ENCODE results near the gene UBE2D3.

Gene UBE2D3

GRCh38 chr4:102825261-102826091, 1.9 kb downstream of the UBE2D3 start:
- peak overlapping the region; percentile 99 for H3K27ac ChIP-seq (ENCODE audit: low read depth, low read length)
- DNase-seq: peak; percentile 62 to 83
- H3K79me2 ChIP-seq (ENCODE audit: control insufficient read depth, insufficient read depth, low read length, poor library complexity): peaks cover 20% of the 10 kb centered on the region
- H3K4me2 ChIP-seq (ENCODE audit: low read length): peak overlapping the region; percentile 46
- peaks cover 0 to 4% of the 10 kb centered on the region in 2 experiments for H3K4me1 ChIP-seq (ENCODE audit: control insufficient read depth in 1 of 2, insufficient read depth in 2 of 2, low read length in 2 of 2)
- no peaks in the 10 kb centered on the region for H3K36me3 ChIP-seq (ENCODE audit: control insufficient read depth in 1 of 2, insufficient read depth in 2 of 2, low read length in 2 of 2)
- H2BK5ac ChIP-seq (ENCODE audit: low read depth, low read length, poor library complexity): peak overlapping the region; percentile 87
- peak overlapping the region; percentile 9 for H2AK5ac ChIP-seq (ENCODE audit: low read length)
- no peak overlapping the region for H2BK120ac ChIP-seq (ENCODE audit: insufficient read depth, low read length, poor library complexity)
- peak overlapping the region; percentile 51 for H3K18ac ChIP-seq (ENCODE audit: low read length)
- H3K9ac ChIP-seq (ENCODE audit: low read length): peak overlapping the region; percentile 100
- H3K4me3 ChIP-seq (ENCODE audit: low read depth, low read length): peak overlapping the region; percentile 92
- H4K91ac ChIP-seq (ENCODE audit: low read depth, low read length): peak overlapping the region; percentile 19
- H4K8ac ChIP-seq (ENCODE audit: low read depth, low read length): peak overlapping the region; percentile 83
- no peak overlapping the region for H3K23ac ChIP-seq (ENCODE audit: low read length)
- H3K14ac ChIP-seq (ENCODE audit: low read length): peak overlapping the region; percentile 39
- H3K27me3 ChIP-seq (ENCODE audit: insufficient read depth, low read length): no peaks in the 10 kb centered on the region
- peak overlapping the region; percentile 93 for H3K4ac ChIP-seq (ENCODE audit: low read depth, low read length)
- H3K79me1 ChIP-seq (ENCODE audit: low read length): peaks cover 25% of the 10 kb centered on the region
- no CpG with 5 or more reads among the region's 23 CpGs for WGBS (ENCODE audit: extremely low coverage, insufficient coverage, insufficient read length)
- H2BK12ac ChIP-seq (ENCODE audit: low read length): no peak overlapping the region
- no peaks in the 10 kb centered on the region for H3K9me3 ChIP-seq (ENCODE audit: insufficient read depth, low read depth, low read length)
- H4K12ac ChIP-seq (ENCODE audit: low read depth, low read length): no peak overlapping the region
- H2AFZ ChIP-seq (ENCODE audit: insufficient read depth, low read length, poor library complexity): no peak overlapping the region

DNA sequence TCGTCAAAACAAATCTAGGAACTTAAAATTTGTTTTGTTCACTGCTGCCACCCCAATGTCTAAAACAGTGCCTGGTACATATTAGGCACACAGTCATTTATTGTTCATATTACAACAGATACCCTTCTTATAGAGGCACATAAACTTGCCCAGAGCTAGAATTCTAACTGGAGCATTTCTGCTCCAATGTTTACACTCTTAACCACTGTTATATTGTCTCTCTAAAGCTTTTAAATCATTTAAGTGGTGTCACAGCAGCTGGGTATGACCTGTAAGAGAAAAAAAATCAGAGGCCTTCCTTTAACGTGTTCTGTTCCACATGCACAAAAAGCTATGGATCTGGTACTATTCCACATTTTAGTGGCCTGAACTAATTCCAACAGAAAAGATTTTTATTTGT, 3.0 kb downstream of the UBE2D3 start:
- peak overlapping the region; percentile 77 for H3K4me2 ChIP-seq (ENCODE audit: low read length)
- no peak overlapping the region for H3K14ac ChIP-seq (ENCODE audit: low read length)
- H3K27me3 ChIP-seq (ENCODE audit: insufficient read depth, low read length): no peaks in the 10 kb centered on the region
- no peak overlapping the region for H2AK5ac ChIP-seq (ENCODE audit: low read length)
- H3K27ac ChIP-seq (ENCODE audit: low read depth, low read length): no peak overlapping the region
- no peak overlapping the region for H4K12ac ChIP-seq (ENCODE audit: low read depth, low read length)
- no peak overlapping the region for H3K9ac ChIP-seq (ENCODE audit: low read length)
- H2BK12ac ChIP-seq (ENCODE audit: low read length): no peak overlapping the region
- H3K4ac ChIP-seq (ENCODE audit: low read depth, low read length): no peak overlapping the region
- peaks cover 0 to 4% of the 10 kb centered on the region in 2 experiments for H3K4me1 ChIP-seq (ENCODE audit: control insufficient read depth in 1 of 2, insufficient read depth in 2 of 2, low read length in 2 of 2)
- H3K36me3 ChIP-seq (ENCODE audit: control insufficient read depth in 1 of 2, insufficient read depth in 2 of 2, low read length in 2 of 2): no peaks in the 10 kb centered on the region
- no peaks in the 10 kb centered on the region for H3K9me3 ChIP-seq (ENCODE audit: insufficient read depth, low read depth, low read length)
- H4K8ac ChIP-seq (ENCODE audit: low read depth, low read length): no peak overlapping the region
- H3K4me3 ChIP-seq (ENCODE audit: low read depth, low read length): no peak overlapping the region
- H2BK120ac ChIP-seq (ENCODE audit: insufficient read depth, low read length, poor library complexity): no peak overlapping the region
- no peak overlapping the region for H4K91ac ChIP-seq (ENCODE audit: low read depth, low read length)
- no peak overlapping the region for H3K23ac ChIP-seq (ENCODE audit: low read length)
- peaks cover 20% of the 10 kb centered on the region for H3K79me2 ChIP-seq (ENCODE audit: control insufficient read depth, insufficient read depth, low read length, poor library complexity)
- WGBS (ENCODE audit: extremely low coverage, insufficient coverage, insufficient read length): no CpG with 5 or more reads among the region's 2 CpGs
- DNase-seq: no peak
- H3K18ac ChIP-seq (ENCODE audit: low read length): no peak overlapping the region
- H2AFZ ChIP-seq (ENCODE audit: insufficient read depth, low read length, poor library complexity): no peak overlapping the region
- peaks cover 25% of the 10 kb centered on the region for H3K79me1 ChIP-seq (ENCODE audit: low read length)
- H2BK5ac ChIP-seq (ENCODE audit: low read depth, low read length, poor library complexity): no peak overlapping the region

DNA sequence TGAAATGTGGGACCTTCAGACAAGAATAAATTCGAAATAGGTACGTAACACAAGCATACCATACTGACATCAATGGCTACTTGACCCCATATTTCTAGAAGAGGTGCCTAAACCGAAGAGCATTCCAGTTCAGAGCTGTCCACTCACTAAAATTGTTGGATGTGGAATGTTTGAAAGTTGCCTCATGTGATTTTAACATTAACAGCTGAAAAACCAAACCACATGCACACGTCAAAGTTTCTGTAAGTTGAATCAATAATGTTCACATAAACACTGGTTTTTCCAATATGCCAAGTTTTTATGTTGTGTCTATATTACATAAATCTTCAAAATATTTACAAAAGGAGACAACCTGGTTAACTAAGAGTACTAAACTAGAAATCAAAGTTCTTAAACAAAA, 3.5 kb downstream of the UBE2D3 start:
- H3K4me1 ChIP-seq (ENCODE audit: control insufficient read depth in 1 of 2, insufficient read depth in 2 of 2, low read length in 2 of 2): peaks cover under 1 to 3% of the 10 kb centered on the region in 2 experiments
- peaks cover 25% of the 10 kb centered on the region for H3K79me1 ChIP-seq (ENCODE audit: low read length)

GRCh38 chr4:102823464-102823863, 3.9 kb downstream of the UBE2D3 start:
- Histone ChIP-seq H2AFZ (ENCODE audit: insufficient read depth, low read length, poor library complexity) (no peak overlapping the region), H3K27me3 (ENCODE audit: insufficient read depth, low read length) (no peaks in the 10 kb centered on the region), H3K9me3 (ENCODE audit: insufficient read depth, low read depth, low read length) (no peaks in the 10 kb centered on the region), H3K14ac (ENCODE audit: low read length) (no peak overlapping the region), H3K79me1 (ENCODE audit: low read length) (peaks cover 25% of the 10 kb centered on the region), H3K9ac (ENCODE audit: low read length) (no peak overlapping the region), H2AK5ac (ENCODE audit: low read length) (no peak overlapping the region), H2BK120ac (ENCODE audit: insufficient read depth, low read length, poor library complexity) (no peak overlapping the region), H3K18ac (ENCODE audit: low read length) (no peak overlapping the region), H3K4me1 (ENCODE audit: control insufficient read depth in 1 of 2, insufficient read depth in 2 of 2, low read length in 2 of 2) (peaks cover 2 to 4% of the 10 kb centered on the region in 2 experiments), H2BK5ac (ENCODE audit: low read depth, low read length, poor library complexity) (no peak overlapping the region), H4K8ac (ENCODE audit: low read depth, low read length) (no peak overlapping the region), H4K91ac (ENCODE audit: low read depth, low read length) (no peak overlapping the region), H3K23ac (ENCODE audit: low read length) (no peak overlapping the region), H3K4me2 (ENCODE audit: low read length) (peak overlapping the region; percentile 57), H3K36me3 (ENCODE audit: control insufficient read depth in 1 of 2, insufficient read depth in 2 of 2, low read length in 2 of 2) (peaks cover 0 to 3% of the 10 kb centered on the region in 2 experiments), H4K12ac (ENCODE audit: low read depth, low read length) (no peak overlapping the region), H3K4me3 (ENCODE audit: low read depth, low read length) (no peak overlapping the region), H2BK12ac (ENCODE audit: low read length) (no peak overlapping the region), H3K79me2 (ENCODE audit: control insufficient read depth, insufficient read depth, low read length, poor library complexity) (peaks cover 24% of the 10 kb centered on the region), H3K4ac (ENCODE audit: low read depth, low read length) (no peak overlapping the region), H3K27ac (ENCODE audit: low read depth, low read length) (no peak overlapping the region)
- no peak for DNase-seq
- no CpG with 5 or more reads among the region's 4 CpGs for WGBS (ENCODE audit: extremely low coverage, insufficient coverage, insufficient read length)

More for the DNA sequence above, 3.5 kb downstream of the UBE2D3 start:
- Histone ChIP-seq H3K23ac (ENCODE audit: low read length) (no peak overlapping the region), H3K18ac (ENCODE audit: low read length) (no peak overlapping the region), H3K4ac (ENCODE audit: low read depth, low read length) (peak overlapping the region; percentile 98), H3K9me3 (ENCODE audit: insufficient read depth, low read depth, low read length) (no peaks in the 10 kb centered on the region), H2BK120ac (ENCODE audit: insufficient read depth, low read length, poor library complexity) (no peak overlapping the region), H3K4me2 (ENCODE audit: low read length) (peak overlapping the region; percentile 40), H3K36me3 (ENCODE audit: control insufficient read depth in 1 of 2, insufficient read depth in 2 of 2, low read length in 2 of 2) (peaks cover 0 to 2% of the 10 kb centered on the region in 2 experiments), H4K12ac (ENCODE audit: low read depth, low read length) (no peak overlapping the region), H3K27ac (ENCODE audit: low read depth, low read length) (no peak overlapping the region), H3K79me2 (ENCODE audit: control insufficient read depth, insufficient read depth, low read length, poor library complexity) (peaks cover 23% of the 10 kb centered on the region), H3K4me3 (ENCODE audit: low read depth, low read length) (no peak overlapping the region), H2AK5ac (ENCODE audit: low read length) (no peak overlapping the region), H3K14ac (ENCODE audit: low read length) (no peak overlapping the region), H2BK12ac (ENCODE audit: low read length) (no peak overlapping the region), H4K8ac (ENCODE audit: low read depth, low read length) (no peak overlapping the region), H2AFZ (ENCODE audit: insufficient read depth, low read length, poor library complexity) (no peak overlapping the region), H3K9ac (ENCODE audit: low read length) (no peak overlapping the region), H3K27me3 (ENCODE audit: insufficient read depth, low read length) (no peaks in the 10 kb centered on the region), H2BK5ac (ENCODE audit: low read depth, low read length, poor library complexity) (no peak overlapping the region), H4K91ac (ENCODE audit: low read depth, low read length) (no peak overlapping the region)
- WGBS (ENCODE audit: extremely low coverage, insufficient coverage, insufficient read length): no CpG with 5 or more reads among the region's 4 CpGs
- no peak for DNase-seq
